RCC 7860 (cell line): ENCODE data around the gene GPR84.
A peak's percentile ranks its signal among the peaks of the same experiment; 100 is the strongest.

Source experiments
- DNase-seq: peaks from one replicate; pipeline ENCODE4 v3.0.0-alpha.2; 2015; ENCODE audit warnings: low spot score
- FAIRE-seq: peaks from 2 replicates; lab custom pipeline; 2012; peaks lifted over from hg19 to GRCh38; lab: Jason Lieb, UNC

GPR84 gene

DNA sequence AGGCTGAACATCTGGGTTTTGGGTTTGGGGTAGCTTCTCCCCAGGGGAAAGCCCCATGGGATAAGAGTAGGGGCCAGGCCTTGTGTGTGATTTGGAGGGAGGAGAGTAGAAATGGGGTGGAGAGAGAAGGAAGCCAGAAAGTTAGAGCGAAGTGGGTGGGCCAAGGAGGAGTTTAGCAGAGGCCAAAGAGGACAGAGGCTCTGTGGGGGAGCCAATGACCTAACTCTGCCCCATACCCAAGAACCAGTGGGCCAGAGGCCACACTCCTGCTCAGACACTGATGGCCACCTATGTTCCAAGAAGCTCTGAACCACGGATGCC lies 10.9 kb upstream of the GPR84 start:
- DNase-seq (no peak), FAIRE-seq (no peak)

GRCh38 chr12:54374562-54375258 lies 10.4 kb upstream of the GPR84 start:
- DNase-seq (no peak), FAIRE-seq (no peak)

GRCh38 chr12:54373649-54374561 lies 9.6 kb upstream of the GPR84 start:
- DNase-seq, result no peak

GRCh38 chr12:54372113-54372806 lies 8.0 kb upstream of the GPR84 start:
- FAIRE-seq, result no peak
- DNase-seq, result no peak

More at GRCh38 chr12:54373649-54374561, 9.6 kb upstream of the GPR84 start:
- no peak for FAIRE-seq

GRCh38 chr12:54371328-54372112 lies 7.2 kb upstream of the GPR84 start:
- no peak for FAIRE-seq
- DNase-seq, result no peak

GRCh38 chr12:54370171-54370730 lies 6.0 kb upstream of the GPR84 start:
- FAIRE-seq, result no peak

DNA sequence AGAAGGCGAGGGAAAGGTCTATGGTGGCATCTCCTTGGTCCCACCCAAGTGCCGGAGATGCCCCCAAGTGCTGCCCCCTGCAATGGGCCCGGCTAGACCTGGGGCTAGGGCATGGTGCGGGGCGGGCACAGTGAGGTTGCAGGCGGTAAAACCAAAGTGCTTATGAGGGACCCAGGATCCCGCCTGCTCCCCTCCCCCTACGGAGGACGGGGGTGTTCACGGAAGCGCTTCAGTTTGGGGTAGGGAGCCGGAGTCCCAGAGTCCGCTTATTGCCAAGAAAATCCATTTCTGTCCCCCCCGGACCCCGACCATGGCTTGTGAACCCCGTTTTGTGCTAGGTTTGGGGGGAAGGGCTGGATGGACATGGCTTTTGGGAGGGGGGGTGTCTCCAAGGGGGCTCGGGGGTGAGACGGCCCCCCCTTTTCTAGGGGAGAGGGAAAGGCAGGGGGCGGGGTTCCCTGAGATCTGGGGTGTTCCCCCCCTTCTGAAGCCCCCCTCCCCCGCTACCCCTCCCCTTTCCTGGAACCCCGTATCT lies 5.4 kb upstream of the GPR84 start:
- FAIRE-seq (no peak), DNase-seq (no peak)

More at GRCh38 chr12:54370171-54370730, 6.0 kb upstream of the GPR84 start:
- peak; percentile 61 for DNase-seq

GRCh38 chr12:54368709-54369596 lies 4.7 kb upstream of the GPR84 start:
- DNase-seq (peak; percentile 62), FAIRE-seq (no peak)

GRCh38 chr12:54368025-54368708 lies 3.9 kb upstream of the GPR84 start:
- FAIRE-seq, result no peak
- no peak for DNase-seq

GRCh38 chr12:54363618-54364017 lies 668 bp downstream of the GPR84 start:
- no peak for FAIRE-seq

DNA sequence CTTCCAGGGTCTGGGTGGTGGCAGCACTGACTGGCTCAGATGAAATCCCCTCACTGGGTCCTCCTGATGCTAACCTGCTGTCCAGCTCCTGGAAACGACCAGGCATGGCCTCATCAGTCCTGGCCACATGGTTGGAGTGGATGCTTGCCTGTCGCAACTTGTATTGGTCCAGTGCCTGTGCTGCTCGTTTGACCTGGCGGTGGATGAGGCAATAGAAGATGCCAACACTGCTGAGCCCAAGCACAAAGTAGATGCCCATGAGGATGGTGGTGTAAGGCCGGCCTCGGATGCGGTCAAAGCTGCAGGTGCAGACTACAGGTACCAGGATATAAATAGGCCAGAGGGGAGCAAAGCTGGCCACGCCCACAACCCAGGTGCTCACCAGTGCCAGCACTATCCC lies 1.2 kb downstream of the GPR84 start:
- FAIRE-seq, result no peak
- DNase-seq, result no peak

More at GRCh38 chr12:54363618-54364017, 668 bp downstream of the GPR84 start:
- DNase-seq, result no peak

GRCh38 chr12:54360717-54361456 lies 3.4 kb downstream of the GPR84 start:
- FAIRE-seq (peak; percentile 71), DNase-seq (peak; percentile 65)

DNA sequence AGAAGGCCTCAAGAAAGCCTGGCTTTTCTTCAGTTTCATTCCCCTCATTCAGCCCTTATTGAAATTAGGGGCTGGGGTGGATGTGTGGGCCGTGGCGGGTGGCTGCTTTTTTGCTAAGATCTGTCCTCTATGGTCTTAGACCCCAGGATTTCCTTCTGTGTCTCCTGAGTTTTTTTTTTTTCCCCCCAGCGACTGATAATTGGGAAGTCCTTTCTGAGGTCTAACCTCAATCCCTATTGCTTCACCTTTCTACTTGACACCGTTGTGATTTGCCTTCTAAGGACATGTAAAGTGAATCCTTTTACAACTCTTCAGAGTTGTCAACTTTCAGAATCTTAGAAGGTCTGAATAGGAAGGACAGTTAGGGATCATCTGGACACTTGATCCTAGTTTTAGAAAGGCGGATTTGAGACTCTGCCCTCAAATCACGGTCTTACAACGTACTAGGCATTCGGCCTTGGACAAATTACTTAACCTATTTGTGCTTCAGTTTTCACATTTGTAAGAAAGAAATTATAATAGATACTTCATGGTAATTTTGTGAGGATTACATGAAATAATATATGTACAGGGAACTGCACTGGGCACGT lies 4.4 kb downstream of the GPR84 start:
- DNase-seq (no peak), FAIRE-seq (no peak)

DNA sequence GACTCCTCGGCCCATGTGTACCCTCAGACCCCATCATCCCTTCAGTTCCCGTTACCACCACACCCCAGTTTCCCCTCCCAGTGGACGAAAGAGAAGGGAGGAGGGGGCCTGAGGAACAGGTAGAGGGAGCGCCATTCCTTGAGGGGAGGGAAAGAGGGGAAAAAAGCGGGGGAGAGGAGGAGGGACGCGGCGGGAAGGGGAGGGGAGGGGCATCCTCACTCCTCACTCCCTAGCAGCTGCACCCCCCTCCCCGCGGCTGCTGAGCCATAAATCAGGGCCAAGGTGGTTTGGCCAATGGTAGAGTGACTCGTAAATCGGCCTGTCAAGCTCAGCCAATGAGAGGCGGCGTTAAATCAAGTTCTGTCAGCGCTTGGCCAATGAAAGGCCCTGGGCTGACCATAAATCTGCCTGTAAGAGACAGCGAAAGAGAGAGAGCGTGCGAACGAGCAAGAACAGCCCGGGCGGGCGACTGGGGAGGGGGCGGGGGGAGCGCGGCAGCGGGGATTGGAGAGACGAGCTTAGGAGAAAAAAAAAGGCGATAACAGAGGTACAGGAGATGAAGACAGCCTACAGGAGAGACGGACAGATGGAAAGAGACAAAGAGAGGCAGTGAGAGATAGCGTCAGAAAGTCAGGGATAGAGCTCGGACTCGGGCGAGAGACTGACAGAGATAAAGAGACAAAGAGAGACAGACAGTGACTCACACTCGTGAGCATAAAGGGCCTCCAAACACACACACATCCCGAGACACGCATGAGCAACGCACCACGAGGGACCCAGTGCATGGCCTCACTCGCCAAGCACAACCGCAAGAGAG lies 5.1 kb downstream of the GPR84 start:
- DNase-seq, result peak; percentile 97
- peak; percentile 79 for FAIRE-seq

DNA sequence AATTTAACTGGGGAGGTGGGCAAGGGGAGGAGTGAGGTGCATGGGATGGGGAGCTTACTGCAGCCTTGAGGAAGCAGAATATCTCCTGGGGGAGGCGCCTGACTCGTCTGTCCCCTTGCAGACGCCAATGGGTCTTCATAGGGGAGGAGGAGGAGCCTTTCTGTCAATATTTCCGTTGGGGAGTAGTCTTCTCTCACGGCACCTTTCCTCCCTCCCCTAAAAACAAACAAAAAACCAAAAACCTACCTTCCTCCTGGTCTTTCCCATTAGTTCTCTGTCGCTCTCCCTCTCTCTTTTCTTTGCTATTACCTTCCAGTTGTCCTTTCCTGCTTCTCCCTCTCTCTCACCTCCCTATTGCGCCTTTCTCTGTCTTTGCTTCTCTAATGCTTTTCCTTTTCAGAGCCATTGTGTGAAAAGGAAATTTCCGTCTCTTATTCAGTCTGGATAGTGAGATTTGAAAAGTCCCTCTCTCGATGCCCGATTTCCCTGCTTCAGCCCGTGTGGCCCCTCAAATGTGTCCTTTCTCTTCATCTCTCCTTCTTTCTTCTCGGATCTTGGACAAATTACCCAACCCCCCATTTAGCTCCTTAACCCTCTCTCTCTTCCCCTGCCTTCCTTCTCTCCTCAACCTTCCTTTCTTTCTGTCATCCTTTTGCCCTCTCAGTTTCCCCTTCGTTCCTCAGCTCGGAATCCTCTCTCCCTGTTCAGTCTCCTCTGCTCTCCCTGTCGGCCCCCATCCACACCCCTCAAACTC lies 5.9 kb downstream of the GPR84 start:
- no peak for FAIRE-seq

More for the DNA sequence above, 5.9 kb downstream of the GPR84 start:
- no peak for DNase-seq
